ENCODE measurements around the gene TNFRSF4. TPM values are rescaled to one million over a fixed set of nuclear protein-coding genes. Genes with fewer than 3 reads are reported as not detected.

Gene TNFRSF4
- total RNA-seq, 3 donors from 2014 or later (not counting 1 experiment from before 2014, with no cell fraction given): 14.3 to 26.5 (median 15.7) TPM

- no peaks in the 10 kb centered on the region for H3K36me3 ChIP-seq (ENCODE audit: control insufficient read depth, insufficient read depth, low read length)
- Mint-ChIP-seq H3K27me3 (ENCODE audit: low read depth in 2 of 2) (no peaks in the 10 kb centered on the region), H3K27ac (no peak overlapping the region), H3K4me3 (no peak overlapping the region), H3K4me1 (no peaks in the 10 kb centered on the region), H3K36me3 (no peaks in the 10 kb centered on the region), H3K9me3 (no peaks in the 10 kb centered on the region)
- H3K4me1 ChIP-seq (ENCODE audit: control insufficient read depth, insufficient read depth, low read length): peaks cover 11% of the 10 kb centered on the region
- no peak for DNase-seq
- TF ChIP-seq CTCF (IDR thresholded peaks at IDR 0.05): no peak
- no peak overlapping the region for H3K4me3 ChIP-seq (ENCODE audit: low read length)
- H3K27ac ChIP-seq (ENCODE audit: low read length): no peak overlapping the region
- intact Hi-C loops (cut with micrococcal nuclease): no loop called here
- no peaks in the 10 kb centered on the region for H3K9me3 ChIP-seq (ENCODE audit: control insufficient read depth, insufficient read depth, low read length)
- ATAC-seq: no peak
- 71% methylated on average over 3 of the region's 11 CpGs for WGBS (ENCODE audit: insufficient coverage)
- peaks cover 4% of the 10 kb centered on the region for H3K27me3 ChIP-seq (ENCODE audit: control insufficient read depth, insufficient read depth, low read length)
These were observed 26.4 kb upstream of the TNFRSF4 start for GRCh38 chr1:1240348-1240732.

- no peak for TF ChIP-seq CTCF (IDR thresholded peaks at IDR 0.05)
- Mint-ChIP-seq H3K36me3 (no peaks in the 10 kb centered on the region), H3K27me3 (ENCODE audit: low read depth in 2 of 2) (no peaks in the 10 kb centered on the region), H3K27ac (no peak overlapping the region), H3K9me3 (no peaks in the 10 kb centered on the region), H3K4me3 (no peak overlapping the region), H3K4me1 (no peaks in the 10 kb centered on the region)
- DNase-seq: no peak
- Histone ChIP-seq H3K27ac (ENCODE audit: low read length) (no peak overlapping the region), H3K4me1 (ENCODE audit: control insufficient read depth, insufficient read depth, low read length) (peaks cover 11% of the 10 kb centered on the region), H3K4me3 (ENCODE audit: low read length) (no peak overlapping the region), H3K36me3 (ENCODE audit: control insufficient read depth, insufficient read depth, low read length) (peaks cover 3% of the 10 kb centered on the region), H3K27me3 (ENCODE audit: control insufficient read depth, insufficient read depth, low read length) (peaks cover 2% of the 10 kb centered on the region), H3K9me3 (ENCODE audit: control insufficient read depth, insufficient read depth, low read length) (no peaks in the 10 kb centered on the region)
- 67% methylated on average over 30 of the region's 30 CpGs for WGBS (ENCODE audit: insufficient coverage)
- no peak for ATAC-seq
- intact Hi-C loops (cut with micrococcal nuclease): no loop called here
These were observed 25.8 kb upstream of the TNFRSF4 start for GRCh38 chr1:1239614-1240347.

GRCh38 chr1:1239227-1239613 is 25.3 kb upstream of the TNFRSF4 start:
- no peak for TF ChIP-seq CTCF (IDR thresholded peaks at IDR 0.05)
- intact Hi-C loops (cut with micrococcal nuclease): no loop called here
- peaks cover 5% of the 10 kb centered on the region for H3K36me3 ChIP-seq (ENCODE audit: control insufficient read depth, insufficient read depth, low read length)
- DNase-seq (no peak), ATAC-seq (no peak)
- H3K27ac ChIP-seq (ENCODE audit: low read length): no peak overlapping the region
- no peak overlapping the region for H3K4me3 ChIP-seq (ENCODE audit: low read length)
- no peak overlapping the region for H3K27ac Mint-ChIP-seq
- no peaks in the 10 kb centered on the region for H3K27me3 Mint-ChIP-seq (ENCODE audit: low read depth in 2 of 2)
- WGBS (ENCODE audit: insufficient coverage): 79% methylated on average over 15 of the region's 15 CpGs
- H3K27me3 ChIP-seq (ENCODE audit: control insufficient read depth, insufficient read depth, low read length): peaks cover 2% of the 10 kb centered on the region
- peaks cover 11% of the 10 kb centered on the region for H3K4me1 ChIP-seq (ENCODE audit: control insufficient read depth, insufficient read depth, low read length)
- H3K4me3 Mint-ChIP-seq: no peak overlapping the region
- H3K36me3 Mint-ChIP-seq: no peaks in the 10 kb centered on the region
- no peaks in the 10 kb centered on the region for H3K9me3 Mint-ChIP-seq
- H3K4me1 Mint-ChIP-seq: peaks cover 0 to 1% of the 10 kb centered on the region in 2 donors
- H3K9me3 ChIP-seq (ENCODE audit: control insufficient read depth, insufficient read depth, low read length): no peaks in the 10 kb centered on the region

- 80% methylated on average over 19 of the region's 19 CpGs for WGBS (ENCODE audit: insufficient coverage)
- Histone ChIP-seq H3K9me3 (ENCODE audit: control insufficient read depth, insufficient read depth, low read length) (no peaks in the 10 kb centered on the region), H3K4me1 (ENCODE audit: control insufficient read depth, insufficient read depth, low read length) (peaks cover 12% of the 10 kb centered on the region), H3K36me3 (ENCODE audit: control insufficient read depth, insufficient read depth, low read length) (peaks cover 5% of the 10 kb centered on the region), H3K27me3 (ENCODE audit: control insufficient read depth, insufficient read depth, low read length) (peaks cover 2% of the 10 kb centered on the region), H3K27ac (ENCODE audit: low read length) (no peak overlapping the region), H3K4me3 (ENCODE audit: low read length) (no peak overlapping the region)
- Mint-ChIP-seq H3K4me1 (peaks cover 5% of the 10 kb centered on the region in 2 donors), H3K4me3 (no peak overlapping the region), H3K27me3 (ENCODE audit: low read depth in 2 of 2) (no peaks in the 10 kb centered on the region), H3K36me3 (no peaks in the 10 kb centered on the region), H3K9me3 (no peaks in the 10 kb centered on the region), H3K27ac (no peak overlapping the region)
- intact Hi-C loops (cut with micrococcal nuclease): no loop called here
- no peak for DNase-seq
- ATAC-seq: no peak
- TF ChIP-seq CTCF (IDR thresholded peaks at IDR 0.05): no peak
These were observed 24.8 kb upstream of the TNFRSF4 start for GRCh38 chr1:1238702-1239178.
